AG04449 (cell line): ENCODE results near the gene LRP1.

Experiments
- CTCF ChIA-PET: fragments of 350-600 bp; formaldehyde crosslinking; extraction: SDS; loops from one replicate; lab custom pipeline; 2021; ENCODE audit warnings: antibody characterized with exemption; lab: Yijun Ruan, JAX
- POLR2A ChIA-PET: fragments of 400-600, 350-600 bp; formaldehyde crosslinking; extraction: SDS; loops from one replicate; lab custom pipeline; 2020; ENCODE audit warnings: antibody characterized with exemption, inconsistent platforms; lab: Yijun Ruan, JAX
- DNase-seq: peaks from one replicate; pipeline ENCODE4 v3.0.0-alpha.2; 2010; ENCODE audit warnings: low read depth, low spot score
- H3K4me3 ChIP-seq: 2 replicates; pipeline ENCODE4 v1.5.1; 2011; ENCODE audit warnings: low read depth, mild to moderate bottlenecking, control low read depth, low read length
- CTCF ChIP-seq: IDR thresholded peaks from one replicate; pipeline ENCODE4 v1.5.1; 2011; ENCODE audit warnings: mild to moderate bottlenecking, moderate library complexity, low read length, control low read depth, inconsistent platforms; ENCODE audit not compliant: insufficient read depth; ENCODE audit errors: missing control alignments

The LRP1 gene

GRCh38 chr12:57219205-57219992 lies 91.1 kb downstream of the LRP1 start:
- DNase-seq = no peak
- no peak overlapping the region for H3K4me3 ChIP-seq
- ChIA-PET POLR2A (interaction anchor here (1.3 kb wide), 1 partner anchor 10 kb away, joined by 10 read pairs; the partner anchor contains the start of gene SHMT2), CTCF (interaction anchor here (0.7 to 9.8 kb wide), 8 partner anchors 9 to 239 kb away, joined by 3 to 290 read pairs (median 5); partner anchors contain the start of genes INHBE and SHMT2)
- TF ChIP-seq CTCF = no peak

GRCh38 chr12:57219993-57220754 lies 91.9 kb downstream of the LRP1 start:
- no peak for TF ChIP-seq CTCF
- ChIA-PET CTCF (interaction anchor here (1.3 to 9.8 kb wide), 5 partner anchors 8 to 232 kb away, joined by 4 to 290 read pairs (median 32); partner anchors contain the start of gene SHMT2), POLR2A (interaction anchor here (1.3 kb wide), 1 partner anchor 9 kb away, joined by 10 read pairs; the partner anchor contains the start of gene SHMT2)
- H3K4me3 ChIP-seq = no peak overlapping the region
- no peak for DNase-seq

GRCh38 chr12:57220770-57221168 lies 92.5 kb downstream of the LRP1 start:
- DNase-seq = no peak
- H3K4me3 ChIP-seq = no peak overlapping the region
- TF ChIP-seq CTCF = no peak
- POLR2A ChIA-PET = no interaction called here
- CTCF ChIA-PET = interaction anchor here (13.3 kb wide), 1 partner anchor 22 kb away, joined by 425 read pairs; a partner anchor contains a TSS

GRCh38 chr12:57221169-57221917 lies 93.1 kb downstream of the LRP1 start:
- no peak for TF ChIP-seq CTCF
- no peak overlapping the region for H3K4me3 ChIP-seq
- ChIA-PET CTCF (interaction anchor here (13.3 kb wide), 1 partner anchor 22 kb away, joined by 425 read pairs; a partner anchor contains a TSS), POLR2A (no interaction called here)
- no peak for DNase-seq

GRCh38 chr12:57222286-57223190 lies 94.3 kb downstream of the LRP1 start:
- CTCF ChIA-PET = interaction anchor here (0.6 to 13.3 kb wide), 5 partner anchors 7 to 99 kb away, joined by 3 to 425 read pairs (median 5); partner anchors contain the start of gene NXPH4
- no peak for DNase-seq
- POLR2A ChIA-PET = no interaction called here
- no peak for TF ChIP-seq CTCF
- H3K4me3 ChIP-seq = no peak overlapping the region
